CD8-positive, alpha-beta memory T cell (primary cell): ENCODE data around the gene TRPV3. TPM values are rescaled to one million over a fixed set of nuclear protein-coding genes. Genes with fewer than 3 reads are reported as not detected.

ENCODE experiments used
- CTCF ChIA-PET: fragments of 350-600 bp; sonication (Branson Sonifier 250); formaldehyde crosslinking; loops from one replicate; lab custom pipeline; 2021; ENCODE audit warnings: antibody characterized with exemption; lab: Charles Lee
- POLR2A ChIA-PET: fragments of 350-600 bp; sonication (Branson Sonifier 250); formaldehyde crosslinking; loops from one replicate; lab custom pipeline; 2021; ENCODE audit warnings: antibody characterized with exemption; lab: Charles Lee
- DNase-seq, 5 donors: peaks; one replicate each; pipeline versions ENCODE4 v3.0.0 to v3.0.0-alpha.2; 2020 to 2022; ENCODE audit warnings: mixed read lengths in 1 of 5
- H3K27ac ChIP-seq: one replicate; pipeline ENCODE4 v1.7.0; 2013; ENCODE audit warnings: low read depth, mild to moderate bottlenecking, low read length, moderate library complexity
- H3K27me3 ChIP-seq: 2 replicates; pipeline ENCODE4 v1.7.0; 2013; ENCODE audit warnings: low read length, mild to moderate bottlenecking; ENCODE audit not compliant: insufficient read depth, poor library complexity, severe bottlenecking
- H3K36me3 ChIP-seq: 2 replicates; pipeline ENCODE4 v1.7.0; 2013; ENCODE audit warnings: mild to moderate bottlenecking, low read length, moderate library complexity; ENCODE audit not compliant: insufficient read depth
- H3K4me1 ChIP-seq: 2 replicates; pipeline ENCODE4 v1.7.0; 2013; ENCODE audit warnings: mild to moderate bottlenecking, low read length, moderate library complexity; ENCODE audit not compliant: insufficient read depth
- H3K4me3 ChIP-seq: 2 replicates; pipeline ENCODE4 v1.7.0; 2013; ENCODE audit warnings: mild to moderate bottlenecking, low read length
- H3K9me3 ChIP-seq: 2 replicates; pipeline ENCODE4 v1.7.0; 2013; ENCODE audit warnings: mild to moderate bottlenecking, low read length
- H3K27ac Mint-ChIP-seq, 8 donors: one replicate each; pipeline ENCODE4 v1.8.0; 2020 to 2021; ENCODE audit warnings: mixed read lengths in 8 of 8, mild to moderate bottlenecking in 6 of 8, inconsistent platforms in 3 of 8, moderate library complexity in 3 of 8
- H3K27me3 Mint-ChIP-seq, 2 donors: one replicate each; pipeline ENCODE4 v1.8.0; 2020 to 2021; ENCODE audit warnings: mixed read lengths in 2 of 2, mild to moderate bottlenecking in 1 of 2, moderate library complexity in 1 of 2
- H3K36me3 Mint-ChIP-seq, 3 donors: one replicate each; pipeline ENCODE4 v1.8.0; 2020 to 2021; ENCODE audit warnings: mixed read lengths in 3 of 3, inconsistent platforms in 1 of 3, mild to moderate bottlenecking in 1 of 3
- H3K4me1 Mint-ChIP-seq, 3 donors: one replicate each; pipeline ENCODE4 v1.8.0; 2020 to 2021; ENCODE audit warnings: mixed read lengths in 3 of 3, inconsistent platforms in 1 of 3, mild to moderate bottlenecking in 1 of 3
- H3K4me3 Mint-ChIP-seq, 7 donors: one replicate each; pipeline ENCODE4 v1.8.0; 2020 to 2021; ENCODE audit warnings: mixed read lengths in 7 of 7, mild to moderate bottlenecking in 6 of 7, moderate library complexity in 4 of 7, inconsistent platforms in 2 of 7
- H3K9me3 Mint-ChIP-seq, 5 donors: one replicate each; pipeline ENCODE4 v1.8.0; 2020 to 2022; ENCODE audit warnings: mixed read lengths in 5 of 5, mild to moderate bottlenecking in 3 of 5, moderate library complexity in 2 of 5, inconsistent platforms in 1 of 5
- polyA plus RNA-seq: library from polyadenylated mRNA; unstranded; fragments of 300-500 nt; fragmentation: Illumina TruSeq; gene quantifications from one replicate; pipeline ENCODE4 v1.2.3, GENCODE V29; 2021
- total RNA-seq, 2 experiments: library from RNA; stranded (reverse); gene quantifications; one replicate each; pipeline ENCODE4 v1.2.3, GENCODE V29; 2021

Gene TRPV3
- total and polyA plus RNA-seq, 3 experiments from 2014 or later: 0.21 to 0.79 (median 0.49) TPM

GRCh38 chr17:3497101-3497500, 60.5 kb downstream of the TRPV3 start:
- no peak overlapping the region for H3K27ac Mint-ChIP-seq
- Histone ChIP-seq H3K27me3 (no peaks in the 10 kb centered on the region), H3K27ac (no peak overlapping the region), H3K4me3 (no peak overlapping the region), H3K36me3 (no peaks in the 10 kb centered on the region), H3K9me3 (no peaks in the 10 kb centered on the region), H3K4me1 (no peaks in the 10 kb centered on the region)
- ChIA-PET CTCF (no interaction called here), POLR2A (no interaction called here)
- no peak overlapping the region for H3K4me3 Mint-ChIP-seq
- no peaks in the 10 kb centered on the region for H3K36me3 Mint-ChIP-seq
- no peaks in the 10 kb centered on the region for H3K9me3 Mint-ChIP-seq
- H3K4me1 Mint-ChIP-seq: no peaks in the 10 kb centered on the region
- DNase-seq: no peak
- H3K27me3 Mint-ChIP-seq: peaks cover 14 to 42% of the 10 kb centered on the region in 2 donors

GRCh38 chr17:3485481-3486068, 72.0 kb downstream of the TRPV3 start:
- POLR2A ChIA-PET: no interaction called here
- H3K27ac Mint-ChIP-seq: peak overlapping the region in 1 of 8 donors; percentile 17
- no peak overlapping the region for H3K27ac ChIP-seq
- H3K27me3 Mint-ChIP-seq: peaks cover 12 to 44% of the 10 kb centered on the region in 2 donors
- H3K4me1 ChIP-seq: no peaks in the 10 kb centered on the region
- no peak for DNase-seq
- H3K4me3 ChIP-seq: no peak overlapping the region
- H3K4me1 Mint-ChIP-seq: no peaks in the 10 kb centered on the region
- H3K36me3 ChIP-seq: no peaks in the 10 kb centered on the region
- no peak overlapping the region for H3K4me3 Mint-ChIP-seq
- no peaks in the 10 kb centered on the region for H3K9me3 ChIP-seq
- H3K27me3 ChIP-seq: no peaks in the 10 kb centered on the region
- CTCF ChIA-PET: no interaction called here
- H3K36me3 Mint-ChIP-seq: no peaks in the 10 kb centered on the region
- no peaks in the 10 kb centered on the region for H3K9me3 Mint-ChIP-seq

GRCh38 chr17:3482852-3483251, 74.8 kb downstream of the TRPV3 start:
- CTCF ChIA-PET: no interaction called here
- Histone ChIP-seq H3K4me3 (no peak overlapping the region), H3K9me3 (no peaks in the 10 kb centered on the region), H3K27ac (no peak overlapping the region), H3K4me1 (no peaks in the 10 kb centered on the region), H3K27me3 (peaks cover 6% of the 10 kb centered on the region), H3K36me3 (no peaks in the 10 kb centered on the region)
- Mint-ChIP-seq H3K4me1 (no peaks in the 10 kb centered on the region), H3K9me3 (no peaks in the 10 kb centered on the region), H3K36me3 (no peaks in the 10 kb centered on the region), H3K27ac (no peak overlapping the region), H3K27me3 (peaks cover 10 to 44% of the 10 kb centered on the region in 2 donors), H3K4me3 (no peak overlapping the region)
- POLR2A ChIA-PET: no interaction called here
- DNase-seq: no peak

- Mint-ChIP-seq H3K9me3 (no peaks in the 10 kb centered on the region), H3K27ac (no peak overlapping the region), H3K4me3 (no peak overlapping the region), H3K36me3 (no peaks in the 10 kb centered on the region), H3K27me3 (peaks cover 5 to 30% of the 10 kb centered on the region in 2 donors), H3K4me1 (peaks cover 2 to 9% (median 6%) of the 10 kb centered on the region in 3 donors)
- POLR2A ChIA-PET: no interaction called here
- Histone ChIP-seq H3K27ac (no peak overlapping the region), H3K27me3 (peaks cover 6% of the 10 kb centered on the region), H3K4me3 (no peak overlapping the region), H3K36me3 (no peaks in the 10 kb centered on the region), H3K9me3 (no peaks in the 10 kb centered on the region), H3K4me1 (no peaks in the 10 kb centered on the region)
- CTCF ChIA-PET: no interaction called here
- DNase-seq: no peak
Measured at GRCh38 chr17:3479988-3480387, 77.6 kb downstream of the TRPV3 start.

GRCh38 chr17:3475812-3476610, 81.6 kb downstream of the TRPV3 start, which contains the start of gene ASPA:
Gene ASPA (plus strand): TSS chr17:3475997. CDS start chr17:3476160, 163 bp downstream.
- Mint-ChIP-seq H3K4me1 (peaks cover 2 to 9% (median 6%) of the 10 kb centered on the region in 3 donors), H3K27ac (no peak within 1 kb of the TSS), H3K4me3 (peak within 1 kb of the TSS; percentile 12 to 70 (median 42)), H3K36me3 (no peaks in the 10 kb centered on the region), H3K27me3 (peaks cover 2 to 17% of the 10 kb centered on the region in 2 donors), H3K9me3 (no peaks in the 10 kb centered on the region)
- Histone ChIP-seq H3K27me3 (peaks cover 6% of the 10 kb centered on the region), H3K9me3 (no peaks in the 10 kb centered on the region), H3K4me1 (no peaks in the 10 kb centered on the region), H3K4me3 (no peak within 1 kb of the TSS), H3K36me3 (no peaks in the 10 kb centered on the region), H3K27ac (no peak within 1 kb of the TSS)
- ChIA-PET CTCF (no interaction called here), POLR2A (no interaction called here)
- DNase-seq: no peak

GRCh38 chr17:3475251-3475685, 82.3 kb downstream of the TRPV3 start:
- H3K27ac Mint-ChIP-seq: no peak overlapping the region
- no peak overlapping the region for H3K4me3 ChIP-seq
- H3K4me3 Mint-ChIP-seq: no peak overlapping the region
- peaks cover 3 to 13% of the 10 kb centered on the region in 2 donors for H3K27me3 Mint-ChIP-seq
- ChIA-PET CTCF (no interaction called here), POLR2A (no interaction called here)
- H3K36me3 Mint-ChIP-seq: no peaks in the 10 kb centered on the region
- no peaks in the 10 kb centered on the region for H3K9me3 ChIP-seq
- no peak for DNase-seq
- no peaks in the 10 kb centered on the region for H3K4me1 ChIP-seq
- H3K27ac ChIP-seq: no peak overlapping the region
- peaks cover 6% of the 10 kb centered on the region for H3K27me3 ChIP-seq
- no peaks in the 10 kb centered on the region for H3K9me3 Mint-ChIP-seq
- peaks cover 2 to 9% (median 6%) of the 10 kb centered on the region in 3 donors for H3K4me1 Mint-ChIP-seq
- H3K36me3 ChIP-seq: no peaks in the 10 kb centered on the region

GRCh38 chr17:3474212-3474611, 83.4 kb downstream of the TRPV3 start:
- no peak overlapping the region for H3K4me3 Mint-ChIP-seq
- H3K9me3 ChIP-seq: no peaks in the 10 kb centered on the region
- DNase-seq: no peak
- no peaks in the 10 kb centered on the region for H3K9me3 Mint-ChIP-seq
- peaks cover 6% of the 10 kb centered on the region for H3K27me3 ChIP-seq
- no peak overlapping the region for H3K27ac ChIP-seq
- H3K36me3 ChIP-seq: no peaks in the 10 kb centered on the region
- H3K4me3 ChIP-seq: no peak overlapping the region
- peaks cover 2 to 9% (median 6%) of the 10 kb centered on the region in 3 donors for H3K4me1 Mint-ChIP-seq
- H3K27ac Mint-ChIP-seq: no peak overlapping the region
- POLR2A ChIA-PET: no interaction called here
- H3K4me1 ChIP-seq: no peaks in the 10 kb centered on the region
- H3K36me3 Mint-ChIP-seq: no peaks in the 10 kb centered on the region
- peaks cover 3 to 17% of the 10 kb centered on the region in 2 donors for H3K27me3 Mint-ChIP-seq
- CTCF ChIA-PET: no interaction called here

GRCh38 chr17:3472137-3472536, 85.5 kb downstream of the TRPV3 start:
- DNase-seq: no peak
- Histone ChIP-seq H3K4me1 (no peaks in the 10 kb centered on the region), H3K27ac (no peak overlapping the region), H3K9me3 (no peaks in the 10 kb centered on the region), H3K27me3 (no peaks in the 10 kb centered on the region), H3K4me3 (no peak overlapping the region), H3K36me3 (no peaks in the 10 kb centered on the region)
- CTCF ChIA-PET: no interaction called here
- POLR2A ChIA-PET: no interaction called here
- Mint-ChIP-seq H3K36me3 (no peaks in the 10 kb centered on the region), H3K27ac (no peak overlapping the region), H3K27me3 (peaks cover 1 to 19% of the 10 kb centered on the region in 2 donors), H3K4me1 (peaks cover 2 to 9% (median 6%) of the 10 kb centered on the region in 3 donors), H3K4me3 (no peak overlapping the region), H3K9me3 (no peaks in the 10 kb centered on the region)
